HG03565 (cell line): ENCODE data around the gene RNASE8.

Experiments used
- ATAC-seq: cut with Tn5 transposase; IDR thresholded peaks from one replicate; pipeline ENCODE4 v1.9.1; 2021; ENCODE audit warnings: mild to moderate bottlenecking, moderate library complexity; ENCODE audit not compliant: unreplicated experiment

The RNASE8 gene

DNA sequence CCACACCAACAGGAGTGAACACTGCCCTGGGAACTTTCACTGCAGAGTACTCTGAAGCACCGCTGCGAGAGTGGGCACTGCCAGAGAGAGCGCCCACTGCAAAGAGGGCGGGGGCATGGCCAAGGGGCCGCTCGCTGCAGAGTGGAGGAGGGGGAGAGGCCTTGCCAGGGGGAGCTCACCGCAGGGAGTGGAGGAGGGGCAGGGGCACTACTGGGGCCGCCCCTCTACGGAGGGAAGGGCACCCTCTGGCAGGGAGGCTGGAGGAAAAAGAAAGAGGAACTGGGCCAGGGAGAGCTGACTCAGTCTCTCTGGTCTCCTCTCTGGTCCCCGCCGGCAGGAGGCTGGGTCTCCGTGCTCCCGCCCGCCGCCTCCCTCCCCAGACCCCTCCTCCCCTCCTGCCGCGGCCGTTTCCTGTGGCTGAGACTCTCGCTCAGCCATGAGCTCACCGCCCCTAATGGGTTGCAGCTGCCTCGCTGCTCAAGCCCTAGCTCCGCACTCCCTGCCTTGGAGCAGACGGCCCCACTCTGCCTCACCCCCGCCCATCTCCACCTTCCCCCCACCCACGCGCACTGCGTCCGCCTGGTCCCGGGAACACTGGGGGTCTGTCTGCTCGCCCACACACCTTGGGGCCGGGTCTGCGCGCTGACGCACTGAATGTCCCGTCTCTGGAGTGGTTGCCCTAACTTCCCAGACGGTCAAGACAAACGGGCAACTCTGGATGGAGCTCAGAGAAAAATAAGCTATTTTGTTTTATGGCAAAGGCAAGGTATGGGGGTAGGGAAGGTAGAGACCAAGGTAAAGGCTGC, 13.8 kb downstream of the RNASE8 start:
- peak; percentile 49 for ATAC-seq

- no peak for ATAC-seq
Measured at GRCh38 chr14:21072031-21072473, 14.4 kb downstream of the RNASE8 start.

DNA sequence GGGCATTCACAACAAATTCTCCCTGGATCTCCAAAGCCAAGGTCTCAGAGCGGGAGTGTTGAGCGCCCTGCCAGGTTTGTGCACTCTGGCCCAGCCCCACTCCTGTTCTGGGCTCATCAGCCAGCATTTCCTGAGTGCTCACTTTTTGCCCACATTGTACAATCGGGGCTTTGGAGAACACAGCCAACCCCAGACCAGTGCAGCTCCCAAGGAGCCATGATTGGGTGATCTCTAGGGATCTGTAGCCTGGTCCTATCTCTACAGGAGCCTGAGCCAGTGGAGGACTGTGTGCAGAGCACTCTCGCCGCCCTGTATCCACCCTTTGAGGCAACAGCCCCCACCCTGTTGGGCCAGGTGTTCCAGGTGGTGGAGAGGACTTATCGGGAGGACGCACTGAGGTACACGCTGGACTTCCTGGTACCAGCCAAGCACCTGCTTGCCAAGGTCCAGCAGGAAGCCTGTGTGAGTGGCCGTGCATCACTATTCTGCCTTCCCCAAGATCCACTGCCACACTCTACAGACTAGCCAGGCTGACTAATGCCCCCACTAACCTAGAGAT, 15.2 kb downstream of the RNASE8 start:
- ATAC-seq, result no peak

GRCh38 chr14:21073921-21074320, 16.3 kb downstream of the RNASE8 start:
- no peak for ATAC-seq

DNA sequence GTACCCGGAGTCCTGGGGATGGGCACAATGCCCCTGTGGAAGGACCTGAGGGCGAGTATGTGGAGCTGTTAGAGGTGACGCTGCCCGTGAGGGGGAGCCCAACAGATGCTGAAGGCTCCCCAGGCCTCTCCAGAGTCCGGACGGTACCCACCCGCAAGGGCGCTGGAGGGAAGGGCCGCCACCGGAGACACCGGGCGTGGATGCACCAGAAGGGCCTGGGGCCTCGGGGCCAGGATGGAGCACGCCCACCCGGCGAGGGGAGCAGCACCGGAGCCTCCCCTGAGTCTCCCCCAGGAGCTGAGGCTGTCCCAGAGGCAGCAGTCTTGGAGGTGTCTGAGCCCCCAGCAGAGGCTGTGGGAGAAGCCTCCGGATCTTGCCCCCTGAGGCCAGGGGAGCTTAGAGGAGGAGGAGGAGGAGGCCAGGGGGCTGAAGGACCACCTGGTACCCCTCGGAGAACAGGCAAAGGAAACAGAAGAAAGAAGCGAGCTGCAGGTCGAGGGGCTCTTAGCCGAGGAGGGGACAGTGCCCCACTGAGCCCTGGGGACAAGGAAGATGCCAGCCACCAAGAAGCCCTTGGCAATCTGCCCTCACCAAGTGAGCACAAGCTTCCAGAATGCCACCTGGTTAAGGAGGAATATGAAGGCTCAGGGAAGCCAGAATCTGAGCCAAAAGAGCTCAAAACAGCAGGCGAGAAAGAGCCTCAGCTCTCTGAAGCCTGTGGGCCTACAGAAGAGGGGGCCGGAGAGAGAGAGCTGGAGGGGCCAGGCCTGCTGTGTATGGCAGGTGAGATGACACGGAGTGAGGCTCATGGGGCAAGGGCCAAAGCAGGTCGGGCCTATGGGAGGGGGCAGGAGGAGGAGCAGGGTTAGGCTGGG, 17.0 kb downstream of the RNASE8 start:
- no peak for ATAC-seq

GRCh38 chr14:21075719-21076437, 18.3 kb downstream of the RNASE8 start:
- no peak for ATAC-seq

GRCh38 chr14:21077672-21078071, 20.1 kb downstream of the RNASE8 start:
- ATAC-seq, result no peak

- no peak for ATAC-seq
Measured at GRCh38 chr14:21078287-21078686, 20.7 kb downstream of the RNASE8 start.

GRCh38 chr14:21078726-21079125, 21.1 kb downstream of the RNASE8 start:
- ATAC-seq, result no peak

GRCh38 chr14:21081521-21082142, 24.0 kb downstream of the RNASE8 start:
- ATAC-seq, result no peak

GRCh38 chr14:21083565-21084325, 26.1 kb downstream of the RNASE8 start:
- ATAC-seq, result no peak

DNA sequence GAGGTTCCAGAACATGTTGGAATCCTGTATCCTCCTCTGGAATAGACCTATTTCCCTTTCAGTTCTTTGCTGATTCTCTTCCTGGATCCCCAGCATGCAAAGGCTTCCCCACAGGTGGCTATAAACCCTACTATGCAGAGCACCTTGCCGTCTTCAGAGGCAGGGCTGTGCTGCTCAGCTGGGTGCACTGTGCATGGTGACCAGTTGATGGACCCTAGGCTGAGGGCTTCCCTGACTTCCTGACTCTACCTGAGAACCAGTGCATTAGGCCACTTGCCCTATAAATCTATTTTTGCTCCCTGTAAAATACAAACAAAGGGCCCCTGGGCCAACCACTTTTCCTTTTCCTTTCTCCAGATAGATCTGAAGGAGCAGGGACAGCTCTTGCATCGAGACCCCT, 26.8 kb downstream of the RNASE8 start:
- ATAC-seq, result no peak

- ATAC-seq, result no peak
Measured at GRCh38 chr14:21084998-21085853, 27.6 kb downstream of the RNASE8 start.

DNA sequence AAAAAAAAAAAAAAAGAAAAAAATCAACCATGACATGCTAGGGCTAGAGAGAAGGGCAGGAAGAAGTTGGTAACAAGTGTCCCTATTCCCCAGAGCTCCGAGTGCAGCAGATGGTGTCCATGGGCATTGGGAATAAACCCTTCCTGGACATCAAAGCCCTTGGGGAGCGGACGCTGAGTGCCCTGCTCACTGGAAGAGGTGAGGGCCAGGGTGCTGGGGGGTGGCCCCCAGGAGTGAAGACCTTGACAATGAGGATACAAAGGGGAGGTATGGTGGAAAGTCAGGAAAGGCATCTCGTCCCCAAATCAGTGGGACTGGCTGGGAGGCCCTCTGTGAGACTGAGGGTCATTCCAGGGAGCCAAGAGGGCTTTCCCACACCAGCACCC, 29.3 kb downstream of the RNASE8 start:
- ATAC-seq, result no peak

GRCh38 chr14:21087294-21088091, 29.9 kb downstream of the RNASE8 start:
- ATAC-seq, result peak; percentile 57

GRCh38 chr14:21088687-21089086, 31.1 kb downstream of the RNASE8 start:
- ATAC-seq, result no peak

DNA sequence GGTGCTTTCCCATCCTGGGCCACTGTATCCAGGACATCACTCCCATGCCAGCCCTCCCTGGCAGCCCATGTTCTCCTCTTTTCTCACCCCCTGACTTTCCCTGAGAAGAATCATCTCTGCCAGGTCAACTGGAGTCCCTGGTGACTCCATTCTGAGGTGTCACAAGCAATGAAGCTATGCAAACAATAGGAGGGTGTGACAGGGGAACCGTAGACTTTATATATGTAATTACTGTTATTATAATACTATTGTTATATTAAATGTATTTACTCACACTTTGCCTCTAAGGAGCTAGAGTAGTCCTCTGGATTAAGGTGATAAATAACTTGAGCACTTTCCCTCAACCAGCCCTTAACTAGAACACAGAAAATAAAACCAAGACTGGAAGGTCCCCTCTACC, 31.6 kb downstream of the RNASE8 start:
- ATAC-seq, result no peak

- ATAC-seq, result no peak
Measured at GRCh38 chr14:21089877-21090193, 32.2 kb downstream of the RNASE8 start.
